Measurements from ENCODE around the gene RNU1-3. TPM values are rescaled to one million over a fixed set of nuclear protein-coding genes. Genes with fewer than 3 reads are reported as not detected.
"Not testable (repeated sequence)": the region's sequence is repeated elsewhere in the genome, so short reads cannot be mapped to it uniquely, and the experiment has no call there.

RNU1-3 gene
- total RNA-seq, 1 experiment from 2014 or later, result not detected

GRCh38 chr1:16675118-16675510, 8.4 kb upstream of the RNU1-3 start:
- in situ Hi-C loops (cut with HindIII; ENCODE audit: low sequenced_read_pairs); DNase-seq (ENCODE audit: low spot score): not testable (repeated sequence)

- in situ Hi-C loops (cut with HindIII; ENCODE audit: low sequenced_read_pairs); DNase-seq (ENCODE audit: low spot score): not testable (repeated sequence)
Observed at GRCh38 chr1:16673976-16674375, 7.2 kb upstream of the RNU1-3 start.

GRCh38 chr1:16665836-16666235, 912 bp downstream of the RNU1-3 start:
- DNase-seq (ENCODE audit: low spot score); in situ Hi-C loops (cut with HindIII; ENCODE audit: low sequenced_read_pairs): not testable (repeated sequence)

GRCh38 chr1:16658234-16658633, 8.5 kb downstream of the RNU1-3 start:
- DNase-seq (ENCODE audit: low spot score); in situ Hi-C loops (cut with HindIII; ENCODE audit: low sequenced_read_pairs): not testable (repeated sequence)

GRCh38 chr1:16656981-16657683, 9.6 kb downstream of the RNU1-3 start:
- in situ Hi-C loops (cut with HindIII; ENCODE audit: low sequenced_read_pairs); DNase-seq (ENCODE audit: low spot score): not testable (repeated sequence)

GRCh38 chr1:16656574-16656973, 10.2 kb downstream of the RNU1-3 start:
- in situ Hi-C loops (cut with HindIII; ENCODE audit: low sequenced_read_pairs); DNase-seq (ENCODE audit: low spot score): not testable (repeated sequence)

GRCh38 chr1:16651560-16651959, 15.2 kb downstream of the RNU1-3 start:
- in situ Hi-C loops (cut with HindIII; ENCODE audit: low sequenced_read_pairs); DNase-seq (ENCODE audit: low spot score): not testable (repeated sequence)

GRCh38 chr1:16649960-16650359, 16.8 kb downstream of the RNU1-3 start:
- in situ Hi-C loops (cut with HindIII; ENCODE audit: low sequenced_read_pairs); DNase-seq (ENCODE audit: low spot score): not testable (repeated sequence)

- in situ Hi-C loops (cut with HindIII; ENCODE audit: low sequenced_read_pairs); DNase-seq (ENCODE audit: low spot score): not testable (repeated sequence)
Observed at GRCh38 chr1:16649390-16649789, 17.4 kb downstream of the RNU1-3 start.

GRCh38 chr1:16648756-16649155, 18.0 kb downstream of the RNU1-3 start:
- in situ Hi-C loops (cut with HindIII; ENCODE audit: low sequenced_read_pairs); DNase-seq (ENCODE audit: low spot score): not testable (repeated sequence)

- in situ Hi-C loops (cut with HindIII; ENCODE audit: low sequenced_read_pairs); DNase-seq (ENCODE audit: low spot score): not testable (repeated sequence)
Observed at GRCh38 chr1:16648250-16648649, 18.5 kb downstream of the RNU1-3 start.

GRCh38 chr1:16647179-16648176, 19.3 kb downstream of the RNU1-3 start:
- in situ Hi-C loops (cut with HindIII; ENCODE audit: low sequenced_read_pairs); DNase-seq (ENCODE audit: low spot score): not testable (repeated sequence)

- in situ Hi-C loops (cut with HindIII; ENCODE audit: low sequenced_read_pairs); DNase-seq (ENCODE audit: low spot score): not testable (repeated sequence)
Observed at GRCh38 chr1:16646716-16647115, 20.0 kb downstream of the RNU1-3 start.

- DNase-seq (ENCODE audit: low spot score); in situ Hi-C loops (cut with HindIII; ENCODE audit: low sequenced_read_pairs): not testable (repeated sequence)
Observed at GRCh38 chr1:16646061-16646664, 20.6 kb downstream of the RNU1-3 start.

GRCh38 chr1:16645271-16646060, 21.3 kb downstream of the RNU1-3 start:
- in situ Hi-C loops (cut with HindIII; ENCODE audit: low sequenced_read_pairs); DNase-seq (ENCODE audit: low spot score): not testable (repeated sequence)

- in situ Hi-C loops (cut with HindIII; ENCODE audit: low sequenced_read_pairs), result not testable (repeated sequence)
- peak; percentile 93 for DNase-seq (ENCODE audit: low spot score)
Observed at GRCh38 chr1:16644482-16645270, 22.1 kb downstream of the RNU1-3 start.

GRCh38 chr1:16644193-16644481, 22.6 kb downstream of the RNU1-3 start:
- DNase-seq (ENCODE audit: low spot score), result no peak
- in situ Hi-C loops (cut with HindIII; ENCODE audit: low sequenced_read_pairs), result no loop called here
